GM12891 (cell line): ENCODE results near the gene PLSCR4.

Experiments used
- PAX5 ChIP-seq: IDR thresholded peaks from 2 replicates; pipeline ENCODE4 v1.6.1; 2011; ENCODE audit warnings: low read length, moderate library complexity, mild to moderate bottlenecking; ENCODE audit not compliant: insufficient read depth, severe bottlenecking
- POLR2A ChIP-seq: IDR thresholded peaks from 2 replicates; pipeline ENCODE4 v1.6.1; 2011; ENCODE audit warnings: low read depth, low read length, control low read depth
- POLR2AphosphoS5 ChIP-seq: IDR thresholded peaks from 2 replicates; pipeline ENCODE4 v1.6.1; 2011; ENCODE audit warnings: low read depth, low read length, control low read depth
- SPI1 ChIP-seq: IDR thresholded peaks from 2 replicates; pipeline ENCODE4 v1.6.1; 2011; ENCODE audit warnings: low read depth, low read length, control low read depth

GRCh38 chr3:146160964-146161662, 89.8 kb downstream of the PLSCR4 start, which contains the start of gene PLOD2:
- no peak for TF ChIP-seq POLR2A
- TF ChIP-seq SPI1 = no peak
- no peak for TF ChIP-seq POLR2AphosphoS5
- no peak for TF ChIP-seq PAX5
